Measurements from ENCODE around the gene CLCN3.
"Not testable (repeated sequence)": the region's sequence is repeated elsewhere in the genome, so short reads cannot be mapped to it uniquely, and the experiment has no call there.

CLCN3 gene

GRCh38 chr4:169619958-169620879, at the start of gene CLCN3:
Gene CLCN3, plus strand, starts transcription at chr4:169620578. Its CDS starts 15,351 bp downstream, at chr4:169635929.
- DNase-seq = peak; percentile 95

- not testable (repeated sequence) for DNase-seq
These were observed 49.4 kb upstream of the CLCN3 start for GRCh38 chr4:169571012-169571411.

GRCh38 chr4:169571435-169571834, 48.9 kb upstream of the CLCN3 start:
- no peak for DNase-seq

- no peak for DNase-seq
These were observed 46.5 kb upstream of the CLCN3 start for GRCh38 chr4:169573889-169574288.

- DNase-seq = no peak
These were observed 38.2 kb upstream of the CLCN3 start for GRCh38 chr4:169582203-169582602.

- no peak for DNase-seq
These were observed 37.7 kb upstream of the CLCN3 start for GRCh38 chr4:169582706-169583105.

GRCh38 chr4:169583563-169583962, 36.8 kb upstream of the CLCN3 start:
- DNase-seq = no peak

GRCh38 chr4:169593050-169593560, 27.3 kb upstream of the CLCN3 start:
- DNase-seq = no peak

- DNase-seq = no peak
These were observed 25.7 kb upstream of the CLCN3 start for GRCh38 chr4:169594560-169595195.

- DNase-seq = no peak
These were observed 19.2 kb upstream of the CLCN3 start for GRCh38 chr4:169601016-169601771.

- DNase-seq = no peak
These were observed 17.1 kb upstream of the CLCN3 start for GRCh38 chr4:169603312-169603711.

- DNase-seq = no peak
These were observed 16.1 kb upstream of the CLCN3 start for GRCh38 chr4:169604131-169604900.

GRCh38 chr4:169604903-169605331, 15.5 kb upstream of the CLCN3 start:
- no peak for DNase-seq

- no peak for DNase-seq
These were observed 9.2 kb upstream of the CLCN3 start for GRCh38 chr4:169611157-169611556.

- DNase-seq = peak; percentile 85
These were observed 8.1 kb upstream of the CLCN3 start, which contains the start of gene NEK1 for GRCh38 chr4:169611991-169612870. Gene NEK1, minus strand, starts transcription at chr4:169612583. Its CDS starts 9,953 bp downstream, at chr4:169602630.

GRCh38 chr4:169612871-169613859, 7.2 kb upstream of the CLCN3 start:
- peak; percentile 65 for DNase-seq

- no peak for DNase-seq
These were observed 4.8 kb upstream of the CLCN3 start for GRCh38 chr4:169615467-169616106.

- no peak for DNase-seq
These were observed 3.5 kb upstream of the CLCN3 start for GRCh38 chr4:169616846-169617245.

- DNase-seq = no peak
These were observed 3.1 kb upstream of the CLCN3 start for GRCh38 chr4:169617306-169617705.

Data from activated CD4-positive, CD25-positive, alpha-beta regulatory T cell treated with anti-CD3 and anti-CD28 coated beads, Interleukin-2, amount 50 U/mL, for 72 hours (primary cell).